A549 treated with AZD9567 at 1 μM for 4 hours (cell line): ENCODE data around the gene TEX19. TPM values are rescaled to one million over a fixed set of nuclear protein-coding genes. Genes with fewer than 3 reads are reported as not detected.

Source experiments
- total RNA-seq: library from RNA; stranded (reverse); fragments of 200-300 nt; extraction: Qiagen RNA extraction; gene quantifications from 5 replicates; pipeline ENCODE4 v1.2.3, GENCODE V29; 2022; ENCODE audit not compliant: insufficient read depth

Gene TEX19, protein sequence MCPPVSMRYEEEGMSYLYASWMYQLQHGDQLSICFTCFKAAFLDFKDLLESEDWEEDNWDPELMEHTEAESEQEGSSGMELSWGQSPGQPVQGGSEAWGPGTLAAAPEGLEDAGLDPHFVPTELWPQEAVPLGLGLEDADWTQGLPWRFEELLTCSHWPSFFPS
- 0.45 to 0.56 TPM (median 0.49 TPM) in 4 of 5 replicates, not detected in the other for total RNA-seq

DNA sequence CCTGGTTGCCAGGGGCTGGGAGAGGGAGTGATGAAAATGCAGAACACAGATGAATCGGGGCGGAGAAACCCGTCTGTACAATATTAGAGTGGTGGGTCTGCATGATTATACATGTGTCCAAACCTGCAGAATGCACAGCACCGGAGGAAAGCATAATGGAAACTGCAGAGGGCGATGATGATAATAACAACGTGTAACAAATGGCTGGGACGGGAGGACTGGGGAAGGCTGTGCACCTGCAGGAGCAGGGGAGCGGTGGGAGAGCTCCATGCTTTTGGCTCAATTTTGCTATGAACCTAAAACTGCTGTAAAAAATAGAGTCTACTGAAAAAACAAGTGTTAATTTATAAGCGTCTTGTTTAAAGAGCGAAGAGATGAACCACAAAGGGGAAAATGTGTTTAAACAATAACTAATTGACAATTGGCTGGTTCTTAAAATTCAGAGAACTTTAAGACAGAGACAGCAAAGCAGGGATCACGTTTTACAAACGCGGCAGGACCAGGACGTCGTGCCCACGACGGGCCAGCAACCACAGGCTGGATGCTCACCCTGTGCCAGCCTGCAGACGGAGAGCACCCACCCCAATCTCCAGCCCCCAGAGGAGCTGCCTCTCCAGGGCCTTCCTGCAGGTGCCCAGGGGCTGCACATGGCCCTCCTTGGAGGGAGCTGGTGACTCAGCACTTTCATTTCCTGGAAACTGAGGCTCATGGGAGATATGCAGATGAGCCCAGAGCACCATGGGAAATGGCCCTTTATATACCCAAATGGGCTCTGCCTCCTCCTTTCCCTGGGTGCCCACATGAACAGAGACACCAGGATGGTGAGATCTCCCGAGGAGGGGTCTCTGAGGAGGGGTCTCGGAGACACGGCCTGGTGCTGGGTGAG is at the start of gene TEX19:
TSS of gene TEX19 (plus strand) at position 783 of the 886 bp plus-strand sequence. CDS start 2,904 bp downstream, outside the sequence.

DNA sequence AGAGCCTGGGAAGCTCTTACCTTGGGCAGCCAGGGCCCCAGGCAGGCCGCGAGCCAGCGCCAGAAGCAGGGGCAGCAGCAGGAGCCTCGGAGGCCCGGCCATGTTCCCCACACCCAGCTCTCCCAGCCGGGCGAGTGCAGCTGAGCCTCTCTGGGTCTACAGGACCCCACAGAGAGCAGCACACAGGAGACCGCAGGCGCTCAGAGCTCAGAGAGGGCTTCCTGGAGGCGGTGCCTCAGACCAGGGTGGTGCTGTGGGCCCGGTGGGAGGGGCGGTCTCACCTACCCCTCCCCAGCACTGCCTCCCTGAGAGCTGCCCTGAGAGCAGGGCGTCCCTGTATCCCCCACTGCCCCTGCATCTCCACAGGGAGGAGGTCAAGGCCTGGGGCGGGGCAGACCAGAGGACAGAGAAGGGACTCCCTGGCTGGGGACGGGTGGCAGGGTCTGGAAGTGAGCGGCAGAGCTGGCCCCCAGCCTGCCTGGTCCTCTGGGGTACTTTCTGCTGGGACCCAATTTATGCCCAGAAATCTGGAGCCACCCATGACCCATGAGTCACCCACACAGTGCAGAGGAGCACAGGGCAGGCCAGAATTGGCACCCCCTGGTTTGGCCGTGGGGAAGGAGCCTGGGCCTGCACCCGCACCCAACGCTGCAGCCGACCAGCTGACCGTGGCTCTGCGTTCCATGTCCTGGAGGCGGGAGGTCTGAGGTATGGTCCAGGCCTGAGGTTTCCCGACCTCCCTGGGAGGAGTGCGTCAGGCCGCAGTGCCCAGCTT is 41.5 kb upstream of the TEX19 start, which contains the start of gene CD7:
TSS of gene CD7 (minus strand) at position 215 of the 775 bp plus-strand sequence. CDS start at position 102, 113 bp downstream.

DNA sequence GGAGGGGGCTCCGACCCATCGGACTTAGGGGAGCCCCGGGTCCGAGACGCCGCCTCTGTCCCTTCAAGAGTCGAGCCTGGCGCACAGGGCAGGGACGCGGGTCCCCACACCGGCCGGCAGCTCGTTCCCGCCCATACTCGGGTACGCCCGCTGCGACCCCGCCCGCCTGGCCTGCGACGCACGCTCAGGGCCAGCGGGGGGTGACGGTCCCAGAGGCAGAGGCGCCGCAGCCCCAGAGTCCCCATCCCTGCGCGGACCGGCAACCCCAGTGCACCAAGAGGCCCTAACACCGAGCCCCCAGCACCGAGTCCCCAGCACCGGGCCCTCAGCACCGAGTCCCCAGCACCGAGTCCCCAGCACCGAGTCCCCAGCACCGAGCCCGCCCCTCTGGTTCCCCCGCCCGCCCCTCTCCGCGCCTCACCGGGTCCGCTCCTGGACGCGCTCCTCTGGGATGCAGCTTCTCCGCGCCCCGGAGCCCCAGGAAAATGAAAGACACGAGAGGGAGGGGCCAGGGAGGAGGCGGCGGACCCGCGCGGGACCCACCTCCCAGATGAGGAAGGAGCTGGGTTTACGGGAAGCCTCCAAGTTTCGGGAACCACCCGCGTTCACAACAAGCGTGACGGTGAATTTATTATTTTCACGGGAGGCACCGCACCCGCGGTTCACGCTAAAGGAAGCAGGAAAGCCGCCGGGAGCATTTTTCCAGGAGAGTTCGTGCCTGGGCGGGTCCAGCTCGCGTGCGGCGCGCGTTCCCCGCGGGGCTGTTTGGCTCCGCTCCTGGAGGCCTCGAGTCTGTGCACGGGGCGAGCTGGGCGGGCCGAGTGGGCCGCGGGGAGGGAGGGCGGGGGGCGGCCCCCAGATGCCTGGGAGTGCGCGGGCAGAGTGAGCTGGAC is 25.5 kb upstream of the TEX19 start, which contains the start of gene SECTM1:
TSS of gene SECTM1 (minus strand) at position 488 of the 893 bp plus-strand sequence. CDS start 6,526 bp downstream, outside the sequence.

DNA sequence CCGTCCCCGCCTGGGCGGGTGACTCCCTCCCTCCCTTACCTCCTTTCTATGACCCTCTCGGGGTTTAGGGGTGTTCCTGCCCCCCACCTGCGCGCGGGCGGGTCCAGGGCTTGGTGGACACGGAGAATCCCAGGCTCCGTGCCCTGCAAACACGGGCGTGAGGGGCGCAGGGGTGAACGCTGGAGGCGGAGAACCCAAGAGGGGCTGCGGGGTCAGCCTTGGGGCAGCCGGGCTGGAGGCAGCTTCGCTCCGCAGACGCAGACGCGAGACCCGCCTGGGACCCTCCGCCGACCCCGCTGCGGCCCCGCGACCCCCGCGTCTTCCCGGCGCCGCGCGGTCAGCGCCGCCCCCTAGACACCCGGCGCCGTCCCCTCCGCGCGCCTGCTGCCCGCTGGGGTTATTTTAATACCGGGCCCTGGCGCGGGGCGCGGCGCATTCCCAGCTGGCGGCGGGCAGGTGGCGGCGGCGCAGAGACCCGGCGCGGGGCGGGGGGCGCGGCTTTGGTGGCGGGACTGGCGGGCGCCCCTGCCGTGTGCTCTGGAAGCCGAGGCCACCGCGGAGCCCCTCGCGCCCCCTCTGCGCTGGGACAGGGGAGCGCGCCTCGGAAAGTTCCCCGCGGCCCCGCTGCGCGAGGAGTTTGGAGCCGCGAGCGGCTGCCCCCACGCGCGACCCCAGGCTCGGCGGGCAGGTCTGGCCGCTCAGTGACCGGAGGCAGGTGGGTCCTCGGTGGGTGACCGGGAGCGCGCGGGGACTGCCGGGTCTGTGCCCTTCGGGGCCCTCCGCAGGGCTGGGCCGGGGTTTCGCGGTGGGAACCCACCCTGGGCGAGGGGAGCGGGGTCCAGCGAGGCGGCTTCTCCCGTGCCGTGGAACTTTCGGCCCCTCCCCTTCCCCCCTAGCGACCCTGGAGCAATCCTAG is 12.5 kb downstream of the TEX19 start, which contains the start of gene UTS2R:
TSS of gene UTS2R (plus strand) at position 433 of the 916 bp plus-strand sequence. CDS start 2,560 bp downstream, outside the sequence.

Other genes with a start within 250 kb of the TEX19 start
- 8.8 to 30.2 TPM (median 26.3 TPM) in 5 replicates for gene CCDC57, start 146.4 kb upstream of the TEX19 start, total RNA-seq
- 104 to 159 TPM (median 147 TPM) in 5 replicates for gene SLC16A3, start 130.2 kb upstream of the TEX19 start, total RNA-seq
- gene CSNK1D, start 85.5 kb upstream of the TEX19 start, total RNA-seq = 169 to 215 TPM (median 206 TPM) in 5 replicates
- 0.12 to 2.2 TPM (median 0.16 TPM) in 3 of 5 replicates, not detected in the others for gene CD7, start 41.6 kb upstream of the TEX19 start, total RNA-seq
- 1.6 to 6.3 TPM (median 2.3 TPM) in 5 replicates for gene SECTM1, start 25.5 kb upstream of the TEX19 start, total RNA-seq
- 0.06 TPM in 1 of 5 replicates, not detected in the others for gene UTS2R, start 12.5 kb downstream of the TEX19 start, total RNA-seq
- 16.0 to 19.8 TPM (median 17.8 TPM) in 5 replicates for gene HEXD, start 59.1 kb downstream of the TEX19 start, total RNA-seq
- gene OGFOD3, start 59.3 kb downstream of the TEX19 start, total RNA-seq = 22.5 to 31.7 TPM (median 25.0 TPM) in 5 replicates
- 55.8 to 63.4 TPM (median 61.0 TPM) in 5 replicates for gene CYBC1, start 91.5 kb downstream of the TEX19 start, total RNA-seq
- gene NARF, start 99.5 kb downstream of the TEX19 start, total RNA-seq = 46.2 to 60.1 TPM (median 53.6 TPM) in 5 replicates
- 48.6 to 60.7 TPM (median 56.4 TPM) in 5 replicates for gene FOXK2, start 160.5 kb downstream of the TEX19 start, total RNA-seq